UCSD-AML1 (cell line): ENCODE results near the gene HLA-F.

Experiments used
- DNase-seq: peaks from one replicate; lab custom pipeline; 2025; ENCODE audit not compliant: unreplicated experiment; lab: John Stamatoyannopoulos, UW

HLA-F gene

DNA sequence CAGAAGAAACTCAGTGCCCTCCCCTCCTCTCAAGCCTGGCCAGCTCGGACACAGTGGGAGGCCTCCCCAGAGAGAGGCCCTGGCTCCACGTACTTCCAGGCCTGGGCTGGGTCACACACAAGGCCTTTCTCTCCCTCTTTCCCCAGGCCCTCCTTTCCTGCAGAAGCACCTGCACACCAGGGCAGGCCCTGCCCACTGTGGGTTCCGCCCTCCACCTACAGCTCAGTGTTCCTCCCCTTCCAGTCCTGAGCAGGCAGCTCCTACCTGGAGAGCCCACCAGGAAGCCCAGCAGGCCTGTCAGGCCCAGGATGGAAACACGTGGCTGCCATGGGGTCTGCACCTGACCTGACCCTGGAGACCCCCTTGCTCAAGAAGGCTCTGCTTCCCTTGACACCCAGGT lies 18.9 kb downstream of the HLA-F start:
- no peak for DNase-seq

DNA sequence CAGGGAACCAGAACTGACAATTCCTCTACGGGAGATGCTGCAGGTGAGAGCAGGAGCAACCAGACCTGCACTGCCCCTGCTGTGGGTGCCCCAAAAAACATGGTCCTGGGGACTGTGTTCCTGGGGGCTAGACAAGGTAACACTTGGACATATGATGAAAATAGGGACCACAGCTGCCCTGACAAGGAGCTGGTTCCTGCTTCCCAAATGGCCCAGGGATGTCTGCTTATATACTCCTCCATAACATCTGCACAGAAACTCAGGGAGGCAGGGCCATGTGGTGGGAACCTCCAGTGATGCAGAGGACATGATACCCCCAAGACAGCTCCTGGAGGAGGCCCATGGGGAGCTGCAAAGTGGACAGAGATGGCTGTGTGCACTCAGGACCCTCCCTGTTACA lies 19.8 kb downstream of the HLA-F start:
- no peak for DNase-seq

DNA sequence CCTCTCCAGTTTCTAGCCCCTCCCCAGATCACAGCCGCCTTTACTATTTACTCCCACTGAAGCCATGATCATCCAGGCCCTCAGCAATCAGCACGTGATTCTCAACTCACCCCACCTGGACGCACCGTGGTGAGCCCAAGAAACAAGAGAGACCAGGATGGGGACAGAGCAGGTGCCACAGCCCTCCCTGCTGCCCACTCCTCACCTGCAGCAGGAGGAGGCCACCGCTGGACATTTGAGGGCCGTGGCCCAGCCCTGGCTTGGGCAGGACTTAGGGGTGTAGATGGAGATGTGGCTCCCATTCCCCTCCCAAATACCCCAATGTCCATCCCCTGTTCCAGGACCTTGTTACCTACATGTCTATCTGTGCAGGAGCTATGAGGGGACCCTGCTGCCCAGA lies 20.3 kb downstream of the HLA-F start:
- DNase-seq, result no peak

DNA sequence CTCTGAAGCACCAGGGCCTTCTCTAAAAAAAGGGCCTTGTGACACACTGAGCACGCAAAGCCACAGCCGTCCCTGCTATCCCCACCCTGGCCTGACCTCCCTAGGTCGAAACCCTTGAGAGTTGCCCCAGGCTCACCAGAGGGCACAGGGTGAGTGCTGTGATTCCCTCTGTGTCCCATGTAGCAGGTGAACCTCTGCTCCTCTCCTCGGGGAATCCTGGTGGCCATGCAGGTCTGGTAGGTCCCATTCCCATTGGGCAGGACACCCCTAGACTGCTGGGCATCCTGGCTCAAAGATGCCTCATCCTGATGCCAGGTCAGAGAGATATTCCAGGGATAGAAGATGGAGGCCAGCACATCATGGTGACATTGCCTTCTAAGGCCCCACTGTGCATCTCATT lies 20.9 kb downstream of the HLA-F start:
- no peak for DNase-seq

DNA sequence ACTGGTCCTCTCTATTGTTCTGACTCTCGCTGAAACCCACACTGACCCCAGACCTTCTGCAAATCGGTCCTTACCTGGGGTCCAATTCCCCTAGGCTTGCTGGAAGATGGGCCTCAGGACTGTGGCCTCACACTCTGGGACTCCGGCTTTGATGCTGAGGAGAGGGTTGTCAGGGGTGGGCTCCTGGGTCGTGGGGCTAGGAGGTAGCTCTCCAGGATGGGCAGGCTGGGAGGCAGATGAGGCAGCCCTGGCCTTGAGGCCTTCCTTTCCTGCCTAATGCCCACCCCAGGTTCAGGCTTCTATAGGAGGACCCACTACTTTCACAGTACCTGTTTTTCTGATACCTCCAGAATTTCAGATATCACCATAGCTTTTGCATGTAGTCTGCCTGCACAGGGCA lies 21.4 kb downstream of the HLA-F start:
- no peak for DNase-seq

DNA sequence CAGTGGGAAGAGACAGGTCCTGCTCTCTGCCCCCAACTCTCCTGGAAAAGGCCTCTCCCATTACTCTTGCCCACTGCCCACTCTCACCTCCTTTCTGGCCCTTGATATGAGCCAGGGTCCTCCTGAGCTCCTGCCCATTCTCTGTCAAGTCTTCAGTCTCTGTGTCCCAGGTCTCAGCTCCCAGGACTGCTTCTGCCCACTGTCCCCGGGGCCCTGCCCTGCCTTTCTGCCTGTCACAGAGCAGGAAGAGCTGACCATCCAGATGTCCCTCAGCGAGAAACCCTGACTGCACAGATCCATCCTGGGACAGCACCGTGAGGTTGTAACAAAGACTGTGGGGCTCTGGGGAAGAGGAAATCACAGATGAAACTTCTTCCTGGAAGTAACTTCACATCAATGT lies 22.2 kb downstream of the HLA-F start:
- no peak for DNase-seq

DNA sequence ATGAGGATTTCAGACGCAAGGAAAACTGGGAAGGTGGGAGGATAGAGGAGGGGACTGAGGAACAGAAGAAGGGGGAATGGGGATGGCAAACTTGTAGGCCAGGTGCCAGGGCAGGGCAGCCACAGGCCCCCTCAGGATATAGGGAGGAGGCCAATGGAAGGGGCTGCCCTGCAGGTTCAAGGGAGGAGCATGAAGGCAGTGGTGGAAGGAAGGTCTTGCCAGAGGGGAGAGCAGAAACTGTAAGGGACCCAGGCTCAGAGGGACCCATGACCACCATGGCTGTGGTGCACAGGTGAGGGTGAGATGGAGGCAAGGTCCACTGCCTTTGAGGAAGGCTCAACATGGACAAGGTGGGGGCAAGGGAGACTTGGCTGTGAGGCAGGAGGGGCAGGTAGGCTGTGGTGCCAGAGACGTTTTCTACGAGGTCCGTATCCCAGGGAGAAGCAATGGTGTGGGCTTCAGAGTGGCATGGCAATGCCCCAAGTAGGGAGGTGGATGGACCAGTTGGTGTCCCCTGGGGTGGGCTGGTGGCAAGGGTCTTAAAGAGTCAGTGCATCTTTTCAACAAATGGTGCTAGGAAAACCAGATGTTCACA lies 22.7 kb downstream of the HLA-F start:
- no peak for DNase-seq

DNA sequence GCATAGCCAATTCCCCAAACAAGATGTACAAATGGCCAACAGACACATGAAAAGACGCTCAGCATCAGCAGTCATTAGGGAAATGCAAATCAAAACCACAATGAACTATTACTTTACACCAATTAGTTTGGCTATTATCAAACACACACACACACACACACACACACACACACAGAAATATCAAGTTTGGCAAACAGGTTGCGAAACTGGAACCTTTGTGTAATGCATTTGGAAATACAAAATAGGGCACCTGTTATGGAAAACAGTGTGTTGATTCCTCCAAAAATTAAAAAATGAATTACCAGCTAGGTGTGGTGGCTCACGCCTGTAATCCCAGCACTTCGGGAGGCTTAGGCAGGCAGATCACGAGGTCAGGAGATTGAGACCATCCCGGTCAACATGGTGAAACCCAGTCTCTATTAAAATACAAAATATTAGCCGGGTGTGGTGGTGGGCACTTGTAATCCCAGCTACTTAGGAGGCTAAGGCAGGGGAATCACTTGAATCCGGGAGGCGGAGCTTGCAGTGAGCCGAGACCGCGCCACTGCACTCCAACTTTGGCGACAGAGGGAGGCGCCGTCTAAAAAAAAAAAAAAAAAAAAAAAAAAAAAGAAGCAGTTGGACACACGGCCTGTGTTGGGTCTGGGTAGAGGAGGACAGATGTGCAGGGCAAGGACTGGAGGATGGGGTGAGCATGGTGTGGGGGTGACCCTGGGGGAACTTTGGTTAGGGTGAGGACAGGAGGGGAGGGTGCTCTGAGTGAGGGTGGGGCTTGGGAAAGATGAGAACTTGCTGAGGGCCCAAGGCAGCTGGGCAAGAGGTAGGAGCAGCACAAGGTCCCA lies 23.8 kb downstream of the HLA-F start:
- DNase-seq, result no peak

DNA sequence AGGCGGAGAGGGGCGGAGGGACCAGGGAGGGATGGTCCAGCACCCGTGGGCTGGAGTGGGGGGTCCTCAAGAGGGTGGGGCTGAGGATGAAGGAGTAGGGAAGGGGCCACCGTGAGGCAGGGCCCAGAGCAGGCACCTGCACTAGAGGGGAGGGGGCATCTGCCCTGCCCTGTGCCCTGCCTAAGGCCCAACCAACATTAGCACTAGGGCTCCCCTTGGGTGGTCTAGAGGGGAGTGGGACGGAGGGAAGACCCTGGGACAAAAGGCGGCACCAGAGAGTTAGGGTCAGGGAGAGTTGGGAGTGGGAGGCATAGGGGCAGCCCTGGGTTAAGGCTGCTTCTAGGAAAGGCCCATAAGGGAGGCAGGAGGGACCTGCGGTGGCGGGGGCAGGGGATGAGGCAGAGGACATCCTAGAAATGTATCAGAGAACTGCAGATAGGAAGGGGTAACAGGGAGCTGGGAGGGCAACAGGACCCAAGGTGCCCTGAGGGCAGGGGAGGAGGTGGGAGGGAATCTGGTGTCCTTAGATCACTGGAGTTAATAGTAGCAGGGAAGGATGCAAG lies 24.5 kb downstream of the HLA-F start:
- no peak for DNase-seq

DNA sequence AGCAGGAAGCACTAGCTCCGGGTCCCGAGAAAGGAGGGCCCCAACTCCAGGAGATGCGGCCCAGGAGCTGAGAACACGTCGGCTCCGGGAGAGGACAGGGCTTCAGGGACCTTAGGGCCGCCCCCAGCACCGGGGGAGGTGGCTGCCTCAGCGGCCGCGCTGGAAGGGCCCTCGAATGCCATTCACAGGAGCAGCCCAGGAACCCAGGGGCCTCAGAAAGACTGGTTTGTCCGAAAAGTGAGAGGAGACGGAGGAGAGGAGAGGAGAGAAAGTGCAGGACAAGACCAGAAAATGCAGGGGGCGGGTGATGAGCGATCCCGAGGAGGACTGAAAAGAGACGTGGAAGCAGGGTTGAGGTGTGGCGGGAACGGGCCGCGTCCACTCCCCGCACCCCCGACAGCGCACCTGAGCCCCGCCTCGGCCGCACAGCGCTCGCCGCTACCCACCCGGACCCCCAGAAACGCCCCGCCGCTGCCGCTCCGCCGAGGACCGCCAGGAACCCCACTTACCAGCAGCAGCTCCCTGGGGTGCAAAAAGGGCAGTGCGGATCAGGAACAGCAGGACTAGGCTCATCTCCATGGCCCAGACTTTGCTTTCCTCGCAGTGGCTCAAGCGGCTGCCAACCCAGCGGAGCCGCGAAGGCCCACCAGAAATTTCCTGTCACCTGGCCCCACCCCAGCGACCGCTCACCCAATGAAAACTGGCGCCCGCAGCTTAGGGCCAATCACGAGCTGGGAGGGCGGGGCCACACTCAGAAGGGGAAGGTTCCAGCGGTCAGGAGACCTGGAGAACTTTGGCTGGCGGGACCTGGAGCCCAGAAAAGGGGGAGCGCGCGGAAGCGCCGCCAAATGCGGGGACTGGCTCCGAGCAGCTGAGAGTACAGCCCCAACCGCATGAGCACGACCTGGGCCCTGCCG lies 25.4 kb downstream of the HLA-F start:
- DNase-seq, result peak; percentile 85

DNA sequence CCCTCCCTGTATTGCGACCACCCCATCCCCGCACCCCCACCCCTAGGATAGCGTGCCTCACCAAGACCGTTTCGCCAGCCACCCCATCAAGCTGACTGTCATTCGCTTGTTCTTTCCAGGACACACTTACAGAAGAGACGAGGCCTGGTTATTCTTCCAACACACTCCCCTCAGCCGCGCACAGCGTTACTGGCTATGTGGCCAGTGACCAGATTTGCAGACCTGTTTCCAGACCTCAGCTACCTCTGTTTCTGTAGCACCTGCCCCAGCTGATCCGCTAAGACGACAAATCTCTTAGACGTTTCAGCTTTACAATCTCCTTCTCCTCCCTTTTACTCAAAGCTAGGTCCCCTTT lies 26.1 kb downstream of the HLA-F start:
- no peak for DNase-seq

DNA sequence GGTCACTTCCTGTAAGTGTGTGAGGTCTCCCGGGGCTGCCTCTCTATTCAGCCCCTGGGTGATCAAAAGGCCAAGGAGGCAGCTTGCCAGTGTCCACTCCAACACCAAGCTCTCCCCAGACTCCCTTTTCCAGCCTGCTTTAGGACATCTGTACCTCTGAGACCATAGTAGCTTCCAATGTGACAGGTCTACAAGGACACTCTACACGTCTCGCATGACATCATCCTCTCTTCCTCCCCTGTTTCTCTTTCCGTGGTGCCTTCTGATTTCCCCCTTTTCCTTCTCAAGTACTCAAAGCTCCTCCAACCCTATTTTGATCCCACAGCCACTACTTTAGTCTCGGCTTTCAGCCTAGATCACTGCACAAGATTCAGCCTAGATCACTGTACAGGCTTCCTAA lies 26.4 kb downstream of the HLA-F start:
- DNase-seq, result no peak

DNA sequence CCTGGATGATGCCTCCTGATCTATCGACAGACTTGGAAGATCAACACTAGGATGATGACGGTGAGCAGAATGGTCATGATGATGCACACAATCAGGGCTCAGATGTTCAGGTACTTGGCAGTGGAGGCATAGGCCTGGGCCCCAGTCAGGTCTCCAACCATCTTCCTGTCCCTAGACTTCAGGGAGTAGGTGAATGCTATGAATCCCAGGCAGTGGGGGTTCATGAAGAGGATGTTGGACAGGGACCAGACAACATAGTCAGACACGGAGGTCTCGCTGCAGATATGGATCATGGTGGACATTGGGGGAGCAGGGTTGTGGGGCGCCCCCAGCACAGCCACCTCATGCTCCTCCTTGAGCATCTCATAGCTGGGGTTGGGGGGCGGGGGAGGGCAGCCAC lies 27.5 kb downstream of the HLA-F start:
- DNase-seq, result no peak

DNA sequence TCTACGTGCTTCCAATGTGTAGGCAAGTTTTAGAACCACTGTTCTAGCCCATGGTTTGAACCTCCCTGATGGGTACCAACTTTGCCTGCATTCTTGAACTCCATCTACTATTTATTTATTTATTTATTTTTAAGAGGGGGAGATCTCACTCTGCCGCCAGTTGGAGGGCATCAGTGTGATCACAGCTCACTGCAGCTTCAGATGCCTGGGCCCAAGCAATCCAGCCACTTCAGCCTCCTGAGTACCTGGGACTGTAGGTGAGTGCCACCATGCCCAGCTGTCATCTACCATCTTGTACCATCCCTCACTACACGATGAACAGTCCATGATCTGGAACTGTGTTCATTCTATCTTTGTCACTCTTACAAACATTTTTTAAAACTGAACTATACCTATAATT lies 28.2 kb downstream of the HLA-F start:
- no peak for DNase-seq

DNA sequence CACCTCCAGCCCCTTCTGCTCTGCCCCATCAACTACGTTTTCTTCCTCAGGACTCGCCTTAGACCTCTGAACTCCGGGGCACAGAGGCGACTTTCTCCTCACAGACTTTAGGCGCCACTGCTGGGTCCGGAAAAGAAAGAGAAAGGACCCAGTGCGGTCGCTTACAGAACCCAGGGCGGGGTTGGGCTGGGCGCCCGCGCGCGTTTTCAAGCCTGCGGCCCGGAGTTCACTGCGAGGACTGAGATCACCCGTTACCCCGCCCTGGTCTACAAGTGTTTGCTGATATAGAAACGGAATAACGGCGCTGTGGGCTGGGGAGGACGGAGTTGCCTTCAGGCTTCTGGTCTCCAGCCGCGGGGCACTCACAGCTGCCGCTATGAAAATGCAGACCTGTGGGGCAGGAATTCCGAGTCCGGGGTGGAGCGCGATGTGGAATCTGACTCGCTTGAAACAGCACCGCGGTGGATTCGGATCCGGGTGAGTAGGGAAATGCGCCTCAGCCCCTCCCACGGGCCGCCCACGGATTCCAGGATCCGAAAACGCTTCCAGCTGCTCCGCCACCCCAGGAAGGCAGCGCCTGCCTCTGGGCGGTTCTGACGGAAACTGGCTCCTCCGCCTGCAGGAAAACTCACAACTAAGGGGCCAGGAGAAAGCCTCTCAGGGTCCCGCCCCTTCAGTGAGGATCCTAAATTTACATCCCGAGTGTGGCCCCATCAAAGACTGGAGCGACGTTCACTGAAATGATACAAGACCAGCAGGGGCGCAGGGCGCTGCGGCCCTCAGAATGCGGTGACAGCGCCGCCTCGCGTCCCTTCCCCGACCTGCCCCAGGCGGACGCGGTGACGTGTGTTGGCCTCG lies 29.4 kb downstream of the HLA-F start:
- DNase-seq, result peak; percentile 90

DNA sequence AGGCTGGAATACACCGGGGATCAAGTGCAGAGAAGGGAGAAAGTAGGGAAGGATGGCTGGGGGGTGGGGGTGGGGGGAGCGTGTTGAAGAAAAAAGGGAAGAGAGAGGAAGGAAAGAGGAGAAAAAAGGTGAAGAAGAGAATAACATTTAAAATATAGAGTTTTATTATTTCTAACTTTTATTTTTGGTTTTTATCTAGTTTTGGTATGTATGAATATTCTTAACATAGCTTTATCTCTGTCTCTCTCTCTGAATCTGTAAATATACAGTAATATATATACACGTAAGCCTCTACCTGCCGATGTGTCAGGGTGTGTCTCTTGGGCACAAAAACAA lies 30.0 kb downstream of the HLA-F start:
- no peak for DNase-seq

DNA sequence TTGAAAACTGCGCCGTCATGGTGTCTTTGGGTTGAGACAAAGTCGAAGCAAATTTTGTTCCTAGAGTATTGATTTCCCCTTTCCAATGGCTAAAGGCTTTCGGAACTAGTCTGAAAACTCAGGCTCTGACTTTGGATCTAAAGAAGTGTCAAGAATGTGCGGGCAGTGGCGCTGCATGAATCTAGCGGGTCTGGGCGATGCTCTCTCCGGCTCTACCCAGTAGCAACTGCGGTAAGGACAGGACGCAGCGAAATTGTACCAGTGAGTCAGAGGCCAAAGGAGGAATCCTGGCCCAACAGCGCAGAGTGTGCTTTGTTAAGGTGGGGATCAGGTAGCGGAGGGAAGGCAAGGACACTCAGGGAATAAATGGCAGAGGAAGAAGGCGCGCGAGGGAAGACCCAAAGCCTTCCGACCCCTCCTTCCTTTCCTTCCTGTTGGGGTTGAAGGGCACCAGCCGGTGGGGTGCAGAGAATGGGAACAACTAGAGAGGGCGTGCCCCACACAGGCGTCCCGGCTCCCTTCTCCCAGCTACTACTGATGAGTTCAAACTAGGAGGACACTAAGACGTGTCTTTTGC lies 32.1 kb downstream of the HLA-F start:
- no peak for DNase-seq

DNA sequence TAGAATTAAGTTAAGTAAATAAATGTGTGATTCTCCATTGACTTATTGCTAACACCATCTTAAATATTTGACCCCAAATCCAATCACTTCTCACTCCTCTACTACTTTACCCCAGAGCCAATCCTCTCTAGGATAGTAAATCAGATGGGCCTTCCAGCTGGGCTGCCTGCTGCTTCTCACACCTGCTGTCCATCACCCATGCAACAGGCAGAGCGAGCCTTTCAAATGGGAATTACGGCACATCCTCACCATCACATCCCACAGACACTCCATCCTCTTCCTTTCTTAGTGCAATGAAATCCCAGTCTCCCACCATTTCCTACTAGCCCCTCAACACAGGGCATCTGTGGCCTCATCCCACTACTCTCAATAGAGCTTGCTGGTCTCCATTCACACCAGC lies 34.0 kb downstream of the HLA-F start:
- DNase-seq, result no peak

DNA sequence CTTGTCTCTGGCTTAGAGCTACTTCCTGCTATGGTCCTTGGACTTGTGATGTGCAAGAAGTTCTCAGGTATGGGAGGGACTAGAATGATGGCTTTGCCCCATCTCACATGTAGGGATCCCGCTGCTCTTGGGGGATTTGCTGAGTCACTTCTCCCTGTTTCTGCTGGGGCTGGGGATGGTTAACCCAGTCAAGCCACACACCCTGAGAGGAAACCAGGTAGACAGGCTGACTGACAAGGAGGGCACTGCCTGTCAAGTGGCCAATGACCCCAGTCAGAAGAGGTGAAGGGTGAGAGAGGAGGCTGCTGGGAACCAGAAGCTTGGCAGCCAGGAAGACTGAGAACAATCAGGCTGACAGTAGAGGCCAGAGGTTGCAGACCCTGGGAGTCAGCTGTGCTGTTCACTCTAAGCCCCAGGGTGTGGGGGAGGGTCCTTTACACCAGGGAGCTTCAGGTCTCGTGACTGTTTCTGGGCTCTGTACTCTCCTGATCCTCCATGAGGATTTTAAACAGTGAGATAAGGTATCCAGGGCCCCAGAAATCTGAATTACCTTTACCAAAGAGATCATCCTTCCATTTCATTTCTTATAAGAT lies 34.6 kb downstream of the HLA-F start:
- DNase-seq, result no peak

DNA sequence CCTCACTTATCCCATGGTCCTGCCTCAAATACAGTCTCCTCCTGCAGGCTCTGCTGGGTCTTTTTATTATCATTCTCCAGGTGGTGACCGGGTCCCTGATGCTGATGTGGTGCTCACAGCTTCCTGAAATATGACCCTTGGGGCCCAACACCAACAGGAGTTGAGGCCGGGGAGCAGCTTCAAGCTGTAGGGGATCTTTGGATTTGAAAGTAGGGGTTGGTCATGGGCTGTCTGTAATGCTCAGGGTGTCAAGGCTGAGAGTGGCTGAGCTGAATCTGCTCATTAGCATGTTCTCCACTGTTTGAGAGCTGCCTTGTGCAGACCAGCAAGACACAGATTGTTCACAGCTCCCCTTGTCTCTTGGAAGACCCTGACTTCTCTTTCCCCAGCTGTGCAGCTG lies 35.5 kb downstream of the HLA-F start:
- no peak for DNase-seq
